IMR-90 (cell line): Measurements from ENCODE around the gene TNRC6A. TPM values are rescaled to one million over a fixed set of nuclear protein-coding genes. Genes with fewer than 3 reads are reported as not detected.

Experiments used
- ATAC-seq: fragments of 200-7000 bp; cut with Tn5 transposase; 2 replicates; pipeline ENCODE4 v1.9.1; 2020; ENCODE audit warnings: low read depth, mild to moderate bottlenecking, moderate library complexity
- BruUV-seq: library from RNA; stranded (reverse); fragments of 400-500 nt; replicated peaks from 2 replicates; lab custom pipeline; 2021; lab: Mats Ljungman, UMichigan
- CTCF ChIA-PET: fragments of 300-600 bp; formaldehyde crosslinking; extraction: SDS; loops from one replicate; lab custom pipeline; 2021; ENCODE audit warnings: antibody characterized with exemption; lab: Yijun Ruan, JAX
- POLR2A ChIA-PET: fragments of 300-600 bp; sonication (Branson Sonifier 250); formaldehyde crosslinking; loops from one replicate; lab custom pipeline; 2022; ENCODE audit warnings: antibody characterized with exemption; ENCODE audit not compliant: unreplicated experiment; lab: Charles Lee
- DNase-seq: peaks from one replicate; pipeline ENCODE4 v3.0.0; 2013
- H2AFZ ChIP-seq: replicated peaks from 2 replicates; pipeline ENCODE3; 2013; ENCODE audit warnings: low read length, mild to moderate bottlenecking; ENCODE audit not compliant: poor library complexity
- H2AK5ac ChIP-seq: 2 replicates; pipeline ENCODE4 v1.6.1; 2013; ENCODE audit warnings: low read depth, low read length, inconsistent platforms
- H2AK9ac ChIP-seq: replicated peaks from 2 replicates; pipeline ENCODE3; 2013; ENCODE audit warnings: mild to moderate bottlenecking, low read depth, low read length, moderate library complexity; ENCODE audit not compliant: poor library complexity
- H2BK120ac ChIP-seq: 2 replicates; pipeline ENCODE4 v1.6.1; 2013; ENCODE audit warnings: low read depth, low read length, inconsistent platforms
- H2BK15ac ChIP-seq: 3 replicates; pipeline ENCODE4 v1.6.1; 2013; ENCODE audit warnings: low read depth, low read length, inconsistent platforms
- H2BK20ac ChIP-seq: 2 replicates; pipeline ENCODE4 v1.6.1; 2013; ENCODE audit warnings: low read depth, mild to moderate bottlenecking, inconsistent platforms, low read length, moderate library complexity
- H2BK5ac ChIP-seq: 2 replicates; pipeline ENCODE4 v1.6.1; 2013; ENCODE audit warnings: mild to moderate bottlenecking, low read depth, low read length, inconsistent platforms; ENCODE audit not compliant: poor library complexity, severe bottlenecking
- H3K14ac ChIP-seq: replicated peaks from 2 replicates; pipeline ENCODE4 v1.6.1; 2013; ENCODE audit warnings: low read depth, low read length, inconsistent platforms
- H3K18ac ChIP-seq: 2 replicates; pipeline ENCODE4 v1.6.1; 2013; ENCODE audit warnings: low read depth, low read length, control low read depth
- H3K23ac ChIP-seq: 2 replicates; pipeline ENCODE4 v1.6.1; 2013; ENCODE audit warnings: low read depth, low read length, inconsistent platforms
- H3K27ac ChIP-seq: 2 replicates; pipeline ENCODE4 v1.5.1; 2013; ENCODE audit warnings: mild to moderate bottlenecking, control low read depth, low read length; ENCODE audit not compliant: insufficient read depth
- H3K27me3 ChIP-seq: 2 replicates; pipeline ENCODE4 v1.6.1; 2013; ENCODE audit warnings: low read length; ENCODE audit not compliant: control insufficient read depth, insufficient read depth
- H3K36me3 ChIP-seq: 2 replicates; pipeline ENCODE4 v1.6.1; 2013; ENCODE audit warnings: low read length, mixed read lengths; ENCODE audit not compliant: control insufficient read depth, insufficient read depth
- H3K4ac ChIP-seq: 2 replicates; pipeline ENCODE4 v1.6.1; 2013; ENCODE audit warnings: low read depth, low read length, inconsistent platforms
- H3K4me1 ChIP-seq: 2 replicates; pipeline ENCODE4 v1.6.1; 2013; ENCODE audit warnings: low read length, mixed read lengths; ENCODE audit not compliant: control insufficient read depth, insufficient read depth
- H3K4me2 ChIP-seq: 2 replicates; pipeline ENCODE4 v1.6.1; 2013; ENCODE audit warnings: low read depth, mild to moderate bottlenecking, control low read depth, low read length, moderate library complexity
- H3K4me3 ChIP-seq: 2 replicates; pipeline ENCODE4 v1.5.1; 2013; ENCODE audit warnings: low read depth, mild to moderate bottlenecking, control low read depth, low read length, moderate library complexity; ENCODE audit not compliant: insufficient read depth
- H3K56ac ChIP-seq: 2 replicates; pipeline ENCODE4 v1.6.1; 2013; ENCODE audit warnings: low read length, inconsistent platforms; ENCODE audit not compliant: insufficient read depth; ENCODE audit errors: extremely low read depth
- H3K79me1 ChIP-seq, 2 experiments: 2 replicates each; pipeline ENCODE4 v1.6.1; 2013; ENCODE audit warnings: low read length in 2 of 2, inconsistent platforms in 1 of 2, low read depth in 1 of 2
- H3K9ac ChIP-seq: 2 replicates; pipeline ENCODE4 v1.6.1; 2013; ENCODE audit warnings: low read depth, low read length, control low read depth
- H3K9me1 ChIP-seq: 2 replicates; pipeline ENCODE4 v1.6.1; 2013; ENCODE audit warnings: low read length, inconsistent platforms; ENCODE audit not compliant: insufficient read depth
- H3K9me3 ChIP-seq: 2 replicates; pipeline ENCODE4 v1.6.1; 2013; ENCODE audit warnings: low read length; ENCODE audit not compliant: control insufficient read depth, insufficient read depth
- H4K20me1 ChIP-seq: 2 replicates; pipeline ENCODE4 v1.6.1; 2013; ENCODE audit warnings: low read length, inconsistent platforms; ENCODE audit not compliant: insufficient read depth
- H4K5ac ChIP-seq: 2 replicates; pipeline ENCODE4 v1.6.1; 2013; ENCODE audit warnings: mild to moderate bottlenecking, low read depth, low read length, control low read depth
- H4K8ac ChIP-seq, 2 experiments: 2 replicates each; pipeline ENCODE4 v1.6.1; 2013; ENCODE audit warnings: low read depth in 2 of 2, low read length in 2 of 2, control low read depth in 1 of 2, inconsistent platforms in 1 of 2
- H4K91ac ChIP-seq: 2 replicates; pipeline ENCODE4 v1.6.1; 2013; ENCODE audit warnings: low read depth, low read length, inconsistent platforms; ENCODE audit not compliant: insufficient read depth
- BHLHE40 ChIP-seq: fragments of 150-350 bp; IDR thresholded peaks from 2 replicates; pipeline ENCODE4 v1.6.1; 2016; ENCODE audit warnings: mild to moderate bottlenecking, low read depth, low read length
- CEBPB ChIP-seq: IDR thresholded peaks from 2 replicates; pipeline ENCODE4 v1.6.1; 2012; ENCODE audit warnings: low read depth, low read length, improper control_type of control experiment
- CHD1 ChIP-seq: IDR thresholded peaks from 2 replicates; pipeline ENCODE4 v1.6.1; 2012; ENCODE audit warnings: low read depth, low read length, improper control_type of control experiment
- MAZ ChIP-seq: IDR thresholded peaks from 2 replicates; pipeline ENCODE4 v1.6.1; 2012; ENCODE audit warnings: low read depth, mild to moderate bottlenecking, low read length, improper control_type of control experiment, moderate library complexity, borderline replicate concordance
- POLR2A ChIP-seq: IDR thresholded peaks from 2 replicates; pipeline ENCODE4 v1.6.1; 2012; ENCODE audit warnings: mild to moderate bottlenecking, low read depth, low read length
- RFX5 ChIP-seq: IDR thresholded peaks from 2 replicates; pipeline ENCODE4 v1.8.0; 2012; ENCODE audit warnings: low read depth, mild to moderate bottlenecking, low read length, moderate library complexity
- WGBS, 2 experiments: methylation state at CpG; one replicate each; pipeline versions ENCODE4 v1.1.5 to v1.1.7; 2013; ENCODE audit warnings: missing lambda C conversion rate in 2 of 2; ENCODE audit not compliant: insufficient read length in 1 of 2; ENCODE audit errors: extremely low coverage in 2 of 2; 5-methylcytosine and 5-hydroxymethylcytosine counted together
- dilution Hi-C: fragments of 300-500 bp; cut with HindIII; formaldehyde crosslinking; loops from one replicate; pipeline ENCODE4 v1.14.3; 2018; ENCODE audit warnings: low sequenced_read_pairs; ENCODE audit not compliant: unreplicated experiment
- in situ Hi-C: fragments of 300-500 bp; cut with MboI; formaldehyde crosslinking; loops from 3 replicates; pipeline ENCODE4 v1.14.3; 2019; ENCODE audit warnings: low sequenced_read_pairs, inconsistent platforms, mixed read lengths
- intact Hi-C: fragments of 100-400 bp; cut with micrococcal nuclease; formaldehyde crosslinking; loops from 2 replicates; pipeline ENCODE4 v1.10.0; 2022
- polyA plus RNA-seq, 3 experiments: library from polyadenylated mRNA; depleted of rRNA; stranded (reverse); fragments of >200 nt; gene quantifications; 2 replicates each; pipeline ENCODE4 v1.2.3, GENCODE V29; 2012; ENCODE audit warnings: low replicate concordance in 1 of 3
- total RNA-seq: library from RNA; depleted of rRNA; stranded (reverse); fragments of >200 nt; gene quantifications from 2 replicates; pipeline ENCODE4 v1.2.3, GENCODE V29; 2012
- TF ChIP-seq, protein P1 (sequence below): fragments of 150-350 bp; IDR thresholded peaks from 2 replicates; pipeline ENCODE4 v1.6.1; 2016; ENCODE audit warnings: low read depth, mild to moderate bottlenecking, low read length, moderate library complexity, borderline replicate concordance
- TF ChIP-seq, protein P2 (sequence below): conservative IDR thresholded peaks from 2 replicates; pipeline ENCODE4 v1.5.1; 2012; ENCODE audit warnings: mild to moderate bottlenecking, low read depth, low read length, improper control_type of control experiment
- TF ChIP-seq, protein P3 (sequence below): fragments of 150-350 bp; IDR thresholded peaks from 2 replicates; pipeline ENCODE4 v1.6.1; 2017; ENCODE audit warnings: mild to moderate bottlenecking, antibody characterized with exemption, low read length, low read depth

TNRC6A gene
- total and polyA plus RNA-seq, 2 of the 4 experiments (the other 2 are of a cell fraction) = 32.4 to 42.3 TPM

DNA sequence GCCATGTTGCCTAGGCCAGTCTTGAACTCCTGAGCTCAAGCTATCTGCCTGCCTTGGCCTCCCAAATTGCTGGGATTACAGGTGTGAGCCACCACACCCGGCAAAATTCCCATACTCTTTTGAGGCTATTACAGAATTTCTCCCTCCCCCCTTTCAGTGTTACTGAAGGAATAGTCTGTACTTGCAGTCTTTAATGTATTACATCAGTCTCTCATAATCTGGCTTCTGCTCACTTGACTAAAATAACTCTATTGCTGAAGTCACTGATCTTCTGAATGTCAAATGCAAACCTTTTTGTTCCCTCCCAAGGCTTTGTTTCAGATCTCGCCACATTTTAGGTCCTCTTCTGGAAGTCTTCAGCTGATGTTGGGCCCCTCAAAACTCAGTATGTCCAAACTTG lies 51.8 kb downstream of the TNRC6A start:
- no peak overlapping the region for H2BK20ac ChIP-seq
- no peak overlapping the region for H3K4ac ChIP-seq
- no peak overlapping the region for H3K23ac ChIP-seq
- H2BK120ac ChIP-seq = no peak overlapping the region
- H3K36me3 ChIP-seq = peaks cover 48% of the 10 kb centered on the region
- in situ Hi-C loops = loop anchor here (10.0 kb wide), 1 partner anchor 216 kb away; no protein-coding TSS in a partner anchor
- H3K27me3 ChIP-seq = no peaks in the 10 kb centered on the region
- H3K79me1 ChIP-seq = peaks cover 28 to 69% of the 10 kb centered on the region in 2 experiments
- no peak overlapping the region for H3K4me3 ChIP-seq
- H3K18ac ChIP-seq = no peak overlapping the region
- H3K9me3 ChIP-seq = no peaks in the 10 kb centered on the region
- intact Hi-C loops = no loop called here
- TF ChIP-seq, protein P1, sequence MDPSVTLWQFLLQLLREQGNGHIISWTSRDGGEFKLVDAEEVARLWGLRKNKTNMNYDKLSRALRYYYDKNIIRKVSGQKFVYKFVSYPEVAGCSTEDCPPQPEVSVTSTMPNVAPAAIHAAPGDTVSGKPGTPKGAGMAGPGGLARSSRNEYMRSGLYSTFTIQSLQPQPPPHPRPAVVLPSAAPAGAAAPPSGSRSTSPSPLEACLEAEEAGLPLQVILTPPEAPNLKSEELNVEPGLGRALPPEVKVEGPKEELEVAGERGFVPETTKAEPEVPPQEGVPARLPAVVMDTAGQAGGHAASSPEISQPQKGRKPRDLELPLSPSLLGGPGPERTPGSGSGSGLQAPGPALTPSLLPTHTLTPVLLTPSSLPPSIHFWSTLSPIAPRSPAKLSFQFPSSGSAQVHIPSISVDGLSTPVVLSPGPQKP = no peak
- TF ChIP-seq CHD1 (no peak), RFX5 (no peak), MAZ (no peak), POLR2A (no peak), BHLHE40 (no peak), CEBPB (no peak)
- TF ChIP-seq, protein P2, sequence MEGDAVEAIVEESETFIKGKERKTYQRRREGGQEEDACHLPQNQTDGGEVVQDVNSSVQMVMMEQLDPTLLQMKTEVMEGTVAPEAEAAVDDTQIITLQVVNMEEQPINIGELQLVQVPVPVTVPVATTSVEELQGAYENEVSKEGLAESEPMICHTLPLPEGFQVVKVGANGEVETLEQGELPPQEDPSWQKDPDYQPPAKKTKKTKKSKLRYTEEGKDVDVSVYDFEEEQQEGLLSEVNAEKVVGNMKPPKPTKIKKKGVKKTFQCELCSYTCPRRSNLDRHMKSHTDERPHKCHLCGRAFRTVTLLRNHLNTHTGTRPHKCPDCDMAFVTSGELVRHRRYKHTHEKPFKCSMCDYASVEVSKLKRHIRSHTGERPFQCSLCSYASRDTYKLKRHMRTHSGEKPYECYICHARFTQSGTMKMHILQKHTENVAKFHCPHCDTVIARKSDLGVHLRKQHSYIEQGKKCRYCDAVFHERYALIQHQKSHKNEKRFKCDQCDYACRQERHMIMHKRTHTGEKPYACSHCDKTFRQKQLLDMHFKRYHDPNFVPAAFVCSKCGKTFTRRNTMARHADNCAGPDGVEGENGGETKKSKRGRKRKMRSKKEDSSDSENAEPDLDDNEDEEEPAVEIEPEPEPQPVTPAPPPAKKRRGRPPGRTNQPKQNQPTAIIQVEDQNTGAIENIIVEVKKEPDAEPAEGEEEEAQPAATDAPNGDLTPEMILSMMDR = no peak
- TF ChIP-seq, protein P3, sequence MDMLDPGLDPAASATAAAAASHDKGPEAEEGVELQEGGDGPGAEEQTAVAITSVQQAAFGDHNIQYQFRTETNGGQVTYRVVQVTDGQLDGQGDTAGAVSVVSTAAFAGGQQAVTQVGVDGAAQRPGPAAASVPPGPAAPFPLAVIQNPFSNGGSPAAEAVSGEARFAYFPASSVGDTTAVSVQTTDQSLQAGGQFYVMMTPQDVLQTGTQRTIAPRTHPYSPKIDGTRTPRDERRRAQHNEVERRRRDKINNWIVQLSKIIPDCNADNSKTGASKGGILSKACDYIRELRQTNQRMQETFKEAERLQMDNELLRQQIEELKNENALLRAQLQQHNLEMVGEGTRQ = no peak
- BruUV-seq = no TSS peak
- H2BK15ac ChIP-seq = no peak overlapping the region
- no peaks in the 10 kb centered on the region for H3K4me1 ChIP-seq
- H2AK5ac ChIP-seq = no peak overlapping the region
- ChIA-PET CTCF (no interaction called here), POLR2A (no interaction called here)
- H4K8ac ChIP-seq = no peak overlapping the region
- H3K9me1 ChIP-seq = peaks cover 9% of the 10 kb centered on the region; the same call in 1 of the 2 replicates
- ATAC-seq = no peak
- H2AFZ ChIP-seq = no peak overlapping the region
- H2AK9ac ChIP-seq = no peak overlapping the region
- no peak overlapping the region for H4K91ac ChIP-seq
- no peak overlapping the region for H3K4me2 ChIP-seq
- H3K9ac ChIP-seq = no peak overlapping the region
- DNase-seq = no peak
- H4K20me1 ChIP-seq = peaks cover 10% of the 10 kb centered on the region; the same call in 1 of the 2 replicates
- no peak overlapping the region for H4K5ac ChIP-seq
- H3K56ac ChIP-seq = no peak overlapping the region
- WGBS, 2 experiments = 90% methylated on average over 1 of the region's 2 CpGs; no CpG with 5 or more reads in 1 of the 2 experiments
- H3K14ac ChIP-seq = no peak overlapping the region
- no peak overlapping the region for H2BK5ac ChIP-seq
- H3K27ac ChIP-seq = no peak overlapping the region
- dilution Hi-C loops = loop anchor here (25.0 kb wide), 1 partner anchor 219 kb away; no protein-coding TSS in a partner anchor
